HG03460 (cell line): ENCODE data around the gene C11orf91.
"Not testable (repeated sequence)": the region's sequence is repeated elsewhere in the genome, so short reads cannot be mapped to it uniquely, and the experiment has no call there.

Experiments used
- ATAC-seq: cut with Tn5 transposase; IDR thresholded peaks from one replicate; pipeline ENCODE4 v1.9.1; 2021; ENCODE audit not compliant: unreplicated experiment

Gene C11orf91

DNA sequence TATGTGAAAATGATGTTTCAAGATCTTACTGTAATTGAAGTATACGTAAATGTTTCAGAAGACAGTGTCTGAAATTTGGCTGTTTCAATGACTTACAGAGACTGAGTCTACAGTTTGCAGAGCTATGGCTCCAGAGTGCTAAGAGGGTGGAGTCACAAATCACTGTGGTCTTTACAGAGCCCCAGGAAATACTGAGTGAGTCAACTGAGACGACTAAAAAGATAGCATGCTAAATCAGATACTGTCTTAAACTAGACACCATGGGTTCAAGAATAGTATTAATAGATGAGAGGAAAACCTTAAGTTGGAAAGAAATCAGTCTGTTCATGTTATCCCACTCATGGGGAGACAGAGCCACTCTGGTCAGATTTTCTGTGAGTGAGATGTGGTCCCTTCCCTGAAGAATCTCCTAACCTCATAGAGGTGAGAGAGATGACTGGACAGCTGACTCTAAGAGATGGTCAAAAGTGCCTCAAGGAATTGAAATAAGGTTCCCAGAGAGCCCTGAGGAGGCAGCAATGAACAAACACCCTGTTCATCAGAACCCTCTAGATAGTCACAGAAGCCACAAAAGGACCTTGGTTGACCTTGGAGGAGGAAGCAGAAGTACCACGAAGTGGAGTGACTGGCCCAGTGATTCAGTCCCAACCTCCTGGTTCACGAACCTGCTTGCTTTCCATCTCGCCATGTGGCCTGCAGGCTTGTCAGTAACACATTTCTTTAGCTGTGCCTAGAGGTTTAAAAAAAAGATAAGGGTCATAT, 30.2 kb downstream of the C11orf91 start:
- ATAC-seq: no peak

DNA sequence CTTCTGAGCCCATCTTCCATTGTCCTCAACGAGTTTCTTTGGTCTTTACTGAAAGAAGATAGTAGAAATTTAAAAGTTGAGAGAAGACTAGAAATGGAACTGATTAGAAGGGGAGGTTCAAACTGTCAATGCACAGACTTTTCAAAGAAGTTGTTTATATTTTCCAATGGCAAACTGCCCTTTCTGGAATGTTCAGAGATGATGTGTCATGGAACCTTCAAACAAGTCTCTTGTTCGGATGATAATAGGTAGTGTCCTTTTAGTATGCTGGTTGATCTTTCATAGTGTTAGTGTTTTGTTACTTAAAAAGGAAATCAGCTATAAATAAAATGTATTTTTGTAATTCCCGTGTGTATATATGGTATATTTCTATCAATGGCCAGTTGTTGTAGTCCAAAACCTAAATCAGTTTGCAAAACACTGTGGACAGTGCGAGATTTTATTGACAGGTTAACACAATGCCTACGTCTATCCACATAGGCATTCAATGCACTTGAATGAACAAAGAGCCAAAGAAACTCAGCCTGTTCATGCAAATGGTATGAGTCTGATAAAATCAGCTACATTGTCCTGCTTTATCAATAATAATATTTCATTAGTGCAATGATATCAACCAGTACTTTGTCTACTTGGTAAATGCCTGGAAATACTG, 30.9 kb downstream of the C11orf91 start:
- no peak for ATAC-seq

DNA sequence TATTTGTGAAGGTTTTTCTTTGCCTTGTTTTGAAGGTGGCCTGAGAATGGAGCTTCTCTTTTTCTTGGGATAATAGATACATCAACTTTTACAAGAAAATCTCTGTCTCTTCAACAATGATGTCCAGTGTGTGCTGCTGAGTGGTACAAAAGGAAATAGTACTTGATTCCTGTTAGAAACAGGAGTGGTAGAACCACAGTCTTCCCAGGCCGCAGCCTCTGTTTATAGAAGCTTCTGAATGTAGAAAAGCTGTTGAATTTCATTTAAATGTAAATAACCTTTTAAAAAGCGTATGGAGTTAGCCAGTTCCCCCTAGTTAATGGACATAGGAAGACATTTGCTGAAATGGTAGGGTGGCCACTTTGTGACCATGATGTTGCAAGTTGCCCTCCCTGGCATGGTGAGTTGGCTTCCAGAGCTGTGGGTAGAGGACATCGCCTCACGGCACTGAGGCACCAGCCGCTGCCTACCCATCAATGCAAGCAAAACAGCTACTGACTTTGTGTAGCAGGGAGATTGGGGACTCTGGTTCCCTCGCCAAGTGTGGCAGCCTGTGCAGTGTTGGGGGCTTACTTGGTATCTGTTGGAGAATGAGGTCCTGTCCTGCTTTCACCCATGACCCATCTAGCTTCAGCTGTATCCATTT, 31.6 kb downstream of the C11orf91 start:
- ATAC-seq: no peak

DNA sequence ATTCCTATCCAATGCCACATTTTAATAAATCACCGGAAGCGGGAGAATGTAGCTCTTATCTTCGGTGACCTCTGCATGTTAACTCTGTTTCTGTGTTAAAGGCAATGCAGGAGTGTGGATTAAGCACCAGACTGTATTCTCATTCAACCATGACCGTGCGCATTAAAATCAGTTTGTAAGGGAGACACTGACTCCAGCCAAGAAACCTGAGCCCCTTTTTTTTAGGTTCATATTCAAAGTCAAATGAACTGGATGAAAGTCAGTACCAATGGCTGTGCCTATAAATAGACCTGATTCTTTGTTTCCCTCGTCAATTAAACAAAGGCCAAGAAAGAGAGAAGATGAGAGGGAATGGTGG, 32.2 kb downstream of the C11orf91 start:
- no peak for ATAC-seq

DNA sequence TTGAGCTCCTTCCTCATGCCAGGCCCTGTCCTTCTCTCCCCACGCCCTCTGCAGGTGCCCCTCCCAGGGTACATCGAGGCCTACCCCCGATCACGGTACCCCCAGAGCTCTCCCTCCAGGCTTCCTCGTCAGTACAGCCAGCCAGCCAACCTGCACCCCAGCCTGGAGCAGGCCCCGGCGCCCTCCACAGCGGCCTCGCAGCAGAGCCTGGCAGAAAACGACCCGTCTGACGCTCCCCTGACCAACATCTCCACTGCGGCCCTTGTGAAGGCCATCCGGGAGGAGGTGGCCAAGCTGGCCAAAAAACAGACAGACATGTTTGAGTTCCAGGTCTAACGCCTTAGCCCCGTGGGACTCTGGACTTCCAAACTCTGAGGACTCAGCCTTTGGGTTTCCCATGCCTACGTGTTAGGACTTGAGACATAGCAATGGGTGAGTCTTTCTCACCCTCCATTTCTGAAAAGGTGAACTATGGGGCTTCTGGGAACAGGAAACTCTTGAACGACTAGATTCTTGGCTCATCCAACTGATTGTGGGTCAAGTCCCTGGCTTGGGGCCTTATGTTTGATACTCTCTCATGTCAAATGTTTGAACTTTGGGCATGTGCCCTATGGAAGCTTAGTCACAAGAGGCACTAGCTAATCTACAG, 32.7 kb downstream of the C11orf91 start:
- no peak for ATAC-seq

DNA sequence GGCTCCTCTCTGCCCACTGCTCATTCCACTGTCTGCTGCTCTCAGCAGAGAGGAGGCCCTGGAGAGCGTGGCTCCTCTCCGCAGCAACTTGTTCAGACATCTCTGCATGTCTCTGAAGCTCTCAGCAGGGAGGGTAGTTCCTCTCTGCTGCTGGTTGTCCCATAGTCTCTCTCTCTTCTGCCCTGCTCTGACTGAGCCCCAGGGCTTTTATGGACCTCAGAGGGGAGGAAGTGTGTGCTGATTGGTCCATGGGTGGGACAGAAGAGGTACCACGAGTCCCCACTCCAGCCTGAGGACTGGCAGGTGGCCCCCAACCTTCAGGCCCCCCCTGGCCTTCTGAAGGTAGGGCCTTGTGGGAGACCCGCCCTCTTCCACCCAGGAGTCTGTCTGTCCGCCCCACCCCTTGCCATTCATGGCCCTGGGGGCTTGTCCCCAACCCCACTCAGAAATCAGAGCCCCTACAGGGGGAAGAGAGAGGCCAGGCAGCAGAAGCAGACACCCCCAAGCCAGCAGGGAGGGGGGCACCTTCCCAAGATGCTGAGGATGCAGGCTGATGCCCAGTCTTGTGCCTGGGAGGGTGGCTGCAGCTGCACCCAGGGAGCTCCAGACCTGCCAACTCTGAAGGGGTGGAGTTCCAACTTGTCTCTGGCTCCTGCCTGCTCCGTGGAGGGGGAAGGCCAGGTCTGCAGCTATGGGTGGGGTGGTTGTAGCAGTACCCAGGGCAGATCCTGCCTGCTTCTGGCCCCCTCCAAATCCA, 35.1 kb downstream of the C11orf91 start:
- ATAC-seq: no peak

DNA sequence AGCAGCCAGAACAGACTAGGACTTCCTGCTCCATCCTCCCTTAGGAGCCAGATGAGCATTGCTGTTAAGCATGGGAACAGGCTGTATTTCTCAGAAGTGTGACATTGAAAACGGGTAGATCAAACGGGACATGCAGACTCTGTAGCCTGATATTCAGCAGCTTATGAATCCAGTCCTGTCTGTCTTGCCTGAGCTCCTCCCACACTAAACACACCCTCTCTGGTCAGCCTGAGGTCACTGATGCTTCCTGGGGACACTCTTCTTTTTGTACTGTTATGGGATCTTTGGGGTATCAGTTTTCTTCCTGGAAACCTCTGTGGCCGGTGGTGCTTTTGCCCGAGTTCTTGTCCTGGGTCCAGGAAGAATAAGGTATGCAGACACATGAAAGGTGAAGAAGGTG, 35.8 kb downstream of the C11orf91 start:
- no peak for ATAC-seq

DNA sequence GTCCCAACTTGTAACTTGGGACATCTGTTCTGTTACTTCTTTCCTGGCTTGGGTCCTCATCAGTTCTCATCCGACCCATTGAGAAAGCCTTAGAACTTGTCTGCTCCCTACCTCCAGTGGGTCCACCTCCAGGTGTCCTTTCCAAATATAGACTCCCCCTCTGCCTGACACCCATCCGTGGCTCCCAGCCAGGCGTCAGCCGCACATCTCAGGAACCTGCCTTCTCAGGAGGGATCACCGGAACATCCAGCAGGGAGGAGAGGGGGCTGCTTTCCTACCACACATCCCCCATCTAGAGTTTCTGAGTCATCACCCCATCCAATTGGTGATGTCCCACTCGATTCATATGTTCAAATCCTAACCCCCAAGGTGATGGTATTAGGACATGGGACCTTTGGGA, 36.5 kb downstream of the C11orf91 start:
- ATAC-seq: no peak

DNA sequence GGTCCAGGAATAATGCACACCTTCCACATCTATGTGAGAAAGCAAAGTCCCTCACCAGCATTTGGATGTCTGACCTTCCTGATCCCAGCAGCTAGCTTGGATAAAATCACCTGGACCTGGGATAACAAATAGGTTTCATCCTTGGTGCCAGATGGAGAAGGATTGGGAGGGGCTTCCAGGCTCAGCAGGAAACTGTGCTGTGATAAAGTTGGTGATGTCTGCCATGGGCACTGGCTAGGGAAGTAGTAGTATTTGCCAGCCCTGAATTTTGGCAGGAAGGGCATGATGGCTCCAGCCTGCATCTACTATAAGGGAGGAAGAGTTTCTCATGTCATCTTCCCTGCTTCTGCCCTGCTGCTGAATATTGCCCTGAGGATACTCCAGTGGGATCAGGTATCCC, 37.5 kb downstream of the C11orf91 start:
- ATAC-seq: no peak

DNA sequence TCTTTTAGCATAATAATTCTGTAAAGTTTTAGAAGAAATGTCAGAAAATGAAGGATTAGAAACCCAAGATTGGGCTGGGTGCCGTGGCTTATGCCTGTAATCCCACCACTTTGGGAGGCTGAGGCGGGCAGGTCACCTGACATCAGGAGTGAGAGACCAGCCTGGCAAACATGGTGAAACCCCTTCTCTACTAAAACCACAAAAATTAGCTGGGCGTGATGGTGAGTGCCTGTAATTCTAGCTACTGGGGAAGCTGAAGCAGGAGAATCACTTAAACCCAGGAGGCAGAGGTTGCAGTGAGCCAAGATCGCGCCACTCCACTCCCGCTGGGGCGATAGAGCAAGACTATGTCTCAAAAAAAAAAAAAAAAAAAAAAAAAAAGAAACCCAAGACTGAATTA, 39.1 kb downstream of the C11orf91 start:
- not testable (repeated sequence) for ATAC-seq

DNA sequence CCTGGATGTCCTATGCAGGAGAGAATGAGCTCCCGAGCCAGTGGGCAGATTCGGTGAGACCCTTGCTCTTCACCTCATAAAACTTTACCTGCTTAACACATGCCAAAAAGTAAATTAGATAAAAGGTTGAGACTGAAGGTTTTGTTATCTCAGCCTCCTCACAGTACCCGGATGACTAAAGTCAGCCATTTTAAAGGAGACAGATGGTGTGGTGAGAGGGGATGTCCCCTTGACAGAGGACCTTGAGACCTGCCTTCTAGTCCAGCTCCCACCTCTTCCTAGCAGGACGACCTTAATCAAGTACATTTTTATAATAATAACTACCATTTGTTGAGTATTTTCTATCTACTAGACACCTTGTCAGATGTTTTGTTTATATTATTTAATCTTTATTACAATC, 39.7 kb downstream of the C11orf91 start:
- no peak for ATAC-seq

DNA sequence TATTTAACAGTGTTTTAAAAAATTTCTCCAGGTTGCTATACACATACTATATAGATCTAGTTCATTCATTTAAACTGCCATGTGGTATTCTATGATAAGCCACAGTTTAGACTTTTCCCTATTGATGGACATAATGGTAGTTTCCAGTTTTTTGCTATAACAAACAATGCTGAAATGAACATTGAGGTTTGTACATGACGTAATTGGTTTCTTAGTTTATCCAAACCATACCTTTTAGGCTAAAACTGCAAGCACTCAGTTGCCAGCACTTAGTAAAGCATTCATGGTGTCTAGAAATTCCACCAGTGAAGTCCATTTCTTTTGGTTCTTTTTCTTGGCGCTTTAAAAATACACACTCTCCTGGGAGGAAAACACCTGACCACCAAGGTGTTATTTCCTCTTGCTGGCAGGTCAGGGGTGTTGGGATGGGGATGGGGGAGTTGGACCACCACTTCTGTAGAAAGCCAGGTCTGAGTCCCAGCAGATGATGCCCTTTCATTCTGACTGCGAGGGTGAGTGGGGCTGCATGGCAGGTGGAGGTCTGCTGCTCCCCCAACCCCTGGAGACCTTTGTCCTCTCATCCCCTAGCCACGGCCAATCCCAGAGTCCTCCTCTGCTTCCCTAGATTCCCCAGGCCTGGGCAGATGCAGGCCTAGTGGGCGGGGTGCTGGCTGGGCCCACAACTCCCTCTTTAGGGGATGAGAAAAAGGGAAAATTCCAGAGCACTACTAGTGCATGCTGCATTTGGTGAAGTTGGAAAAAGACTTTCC, 41.1 kb downstream of the C11orf91 start:
- no peak for ATAC-seq

DNA sequence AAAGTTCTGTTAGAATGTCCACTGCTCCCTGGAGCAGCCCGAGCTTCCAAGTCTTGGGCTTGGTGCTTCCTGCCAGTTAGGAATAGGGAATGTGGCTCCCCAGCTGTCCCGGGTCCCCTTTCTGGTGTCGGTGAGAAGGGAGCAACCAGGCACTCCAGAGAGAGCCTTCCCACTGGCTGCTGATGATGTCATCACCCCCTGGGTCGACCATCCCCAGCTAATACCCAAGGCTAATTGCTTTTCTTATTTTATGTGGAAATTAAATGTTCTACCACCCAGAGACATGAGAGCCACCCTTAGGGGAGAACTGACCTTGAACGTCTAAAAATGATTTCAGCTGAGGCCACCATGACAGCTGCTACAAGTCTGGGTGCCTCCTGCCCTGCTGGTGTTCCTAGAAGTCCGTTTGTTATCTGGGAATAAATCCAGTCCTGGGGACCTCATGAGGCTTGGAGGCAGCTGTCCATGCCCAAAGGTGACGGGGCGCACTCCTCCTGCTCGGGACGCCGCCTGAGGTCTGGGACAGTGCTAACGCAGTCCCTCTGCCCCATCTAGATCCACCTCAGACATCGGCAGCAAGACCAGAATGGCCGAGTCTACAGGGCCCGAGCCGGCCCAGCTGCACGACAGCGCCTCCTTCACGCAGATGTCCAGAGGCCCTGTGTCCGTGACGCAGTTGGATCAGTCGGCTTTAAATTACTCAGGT, 42.3 kb downstream of the C11orf91 start:
- ATAC-seq: no peak

DNA sequence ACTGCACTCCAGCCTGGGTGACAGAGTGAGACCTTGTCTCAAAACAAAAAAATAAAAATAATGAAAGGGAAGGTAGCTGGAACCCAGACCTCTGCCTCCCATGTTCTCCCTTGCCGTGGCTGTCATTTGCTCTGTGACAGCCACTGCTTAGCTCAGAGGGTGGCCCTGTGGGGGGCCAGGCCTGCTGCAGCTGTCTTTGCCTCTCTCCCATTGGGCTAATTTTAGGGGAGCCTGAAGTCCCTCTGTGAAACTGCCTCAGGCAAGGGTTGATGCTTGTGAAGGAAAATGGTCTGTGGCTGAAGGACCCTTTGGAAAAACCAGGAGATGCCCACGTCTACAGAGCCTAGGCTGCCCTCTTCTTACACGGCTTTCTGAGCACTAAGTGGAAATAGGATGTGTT, 42.9 kb downstream of the C11orf91 start:
- no peak for ATAC-seq

DNA sequence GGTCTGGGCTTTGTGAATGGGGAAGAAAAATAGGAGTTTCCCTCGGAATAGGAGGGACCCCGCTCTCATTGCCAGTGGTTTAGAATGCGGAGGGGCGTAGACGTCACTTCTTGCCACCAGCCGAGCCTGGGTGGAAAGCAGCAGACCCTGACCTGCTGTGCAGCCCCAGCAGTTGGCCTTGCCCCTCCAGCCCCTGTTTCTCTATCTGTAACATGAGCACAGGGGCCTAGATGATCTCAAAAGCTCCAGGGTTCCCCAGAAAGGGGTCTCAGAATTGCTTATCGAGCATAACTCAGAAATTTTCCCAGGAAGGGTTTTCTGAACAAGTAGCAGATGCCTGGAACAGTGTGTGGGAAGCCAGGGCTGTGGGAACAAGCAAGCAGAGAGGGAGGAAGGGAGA, 43.9 kb downstream of the C11orf91 start:
- ATAC-seq: no peak

DNA sequence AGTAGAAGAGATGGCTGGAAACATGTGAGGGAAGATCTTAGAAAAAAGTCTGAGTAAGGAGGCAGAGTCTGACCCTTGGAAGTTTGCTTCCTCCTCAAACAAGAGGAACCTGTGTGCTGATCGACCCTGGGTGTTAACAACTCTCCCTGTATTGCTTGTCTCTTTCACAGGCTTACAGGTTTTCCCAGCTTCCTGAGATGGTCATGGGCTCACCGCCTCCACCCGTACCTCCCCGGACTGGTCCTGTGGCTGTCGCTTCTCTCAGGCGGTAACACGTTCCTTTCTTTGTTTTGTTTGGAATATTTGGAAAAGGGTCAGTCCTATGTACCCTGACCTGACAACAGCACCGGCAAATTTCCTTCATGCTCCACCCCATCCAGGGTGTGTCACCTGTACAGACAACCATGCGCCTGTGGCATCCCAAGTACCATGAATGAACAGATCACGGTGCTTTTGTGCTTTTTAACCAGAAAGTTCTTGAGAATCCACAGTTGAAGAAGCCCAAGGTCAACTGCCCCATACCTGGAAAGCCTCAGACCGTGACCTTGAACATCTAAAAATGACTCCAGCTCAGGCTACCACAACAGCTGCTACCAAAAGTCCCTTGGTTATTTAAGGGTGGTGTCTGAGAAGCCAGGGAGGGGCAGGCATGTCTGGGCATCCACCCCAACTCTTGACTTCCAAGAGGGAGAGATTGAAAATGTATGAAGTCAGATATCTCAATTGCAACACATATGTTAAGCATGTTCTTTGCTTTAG, 44.6 kb downstream of the C11orf91 start:
- ATAC-seq: peak; percentile 73

DNA sequence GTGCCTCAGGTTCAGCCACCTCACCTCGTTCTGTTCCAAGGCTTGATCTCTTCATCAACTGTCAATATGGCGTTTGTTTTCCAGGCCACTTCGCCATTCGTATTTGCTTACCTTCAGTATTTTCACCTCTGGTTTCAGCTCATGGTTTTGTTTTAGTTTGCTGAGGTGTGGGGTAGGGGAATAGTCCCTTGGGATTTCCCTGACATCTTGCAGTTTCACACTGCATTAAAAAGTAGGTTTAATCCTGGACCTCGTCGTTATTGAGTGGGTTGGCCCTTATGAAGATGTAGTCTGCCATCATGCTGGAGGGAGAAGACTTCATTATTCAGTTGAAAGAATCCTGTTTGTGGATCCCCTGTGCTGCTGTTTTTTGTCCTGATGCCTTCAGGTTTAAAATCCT, 46.0 kb downstream of the C11orf91 start:
- ATAC-seq: no peak

DNA sequence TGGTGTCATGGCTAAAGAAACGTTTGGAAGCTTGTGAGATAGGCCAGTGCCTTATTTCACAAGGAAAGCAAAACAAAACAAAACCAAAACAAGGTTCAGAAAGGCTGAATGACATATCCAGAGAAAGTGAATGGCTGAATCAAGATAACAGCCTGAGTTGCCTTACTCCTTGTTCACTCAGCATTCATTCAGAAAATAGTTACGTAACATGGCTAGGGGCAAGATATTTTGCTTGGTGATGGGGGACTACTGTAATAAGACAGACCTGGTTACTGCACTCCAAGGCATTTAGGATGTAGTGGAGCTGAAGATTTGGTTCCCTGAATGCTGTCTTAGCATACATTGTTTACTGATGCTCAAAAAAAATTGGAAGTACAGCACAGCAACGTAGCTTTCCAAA, 47.7 kb downstream of the C11orf91 start:
- no peak for ATAC-seq

DNA sequence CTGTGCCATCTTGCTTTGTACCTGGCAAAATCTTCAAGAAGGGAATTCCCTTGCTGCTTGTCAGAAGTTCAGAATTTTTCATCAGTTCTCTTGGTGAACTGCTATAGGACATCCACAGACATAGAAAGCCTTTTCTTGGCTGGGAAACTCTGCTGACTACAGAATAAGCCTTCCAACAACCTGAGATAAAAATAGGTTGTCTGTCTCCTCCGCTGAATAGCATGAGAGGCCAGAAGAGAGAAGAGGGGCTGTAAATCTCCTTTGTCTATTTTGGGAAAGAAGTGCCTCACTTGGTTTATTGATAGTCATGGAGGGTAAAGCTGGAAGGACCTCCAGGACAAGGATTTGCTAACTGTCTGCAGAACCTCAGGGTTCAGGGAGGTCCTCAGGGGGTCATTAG, 48.2 kb downstream of the C11orf91 start:
- no peak for ATAC-seq
